Kidney (tissue), 14 donors: ENCODE data around the gene CD79A. TPM values are rescaled to one million over a fixed set of nuclear protein-coding genes. Genes with fewer than 3 reads are reported as not detected.

ENCODE experiments used
- DNase-seq, 5 donors: peaks; one replicate each; pipeline ENCODE4 v3.0.0-alpha.2; 2013 to 2020
- FAIRE-seq: peaks from 2 replicates; lab custom pipeline; 2012; peaks lifted over from hg19 to GRCh38; lab: Jason Lieb, UNC
- H3K27ac ChIP-seq, 2 donors: one replicate each; pipeline ENCODE4 v1.7.0; 2013; ENCODE audit warnings: low read depth in 2 of 2, low read length in 2 of 2, inconsistent platforms in 1 of 2
- H3K27me3 ChIP-seq: one replicate; pipeline ENCODE4 v1.7.1; 2013; ENCODE audit warnings: low read length, inconsistent platforms; ENCODE audit not compliant: control insufficient read depth, insufficient read depth
- H3K36me3 ChIP-seq, 3 donors: one replicate each; pipeline versions ENCODE4 v1.7.0 to v1.7.1; 2013; ENCODE audit warnings: low read length in 3 of 3, control low read depth in 1 of 3, inconsistent platforms in 1 of 3; ENCODE audit not compliant: insufficient read depth in 3 of 3, control insufficient read depth in 2 of 3
- H3K4me1 ChIP-seq, 3 donors: one replicate each; pipeline versions ENCODE4 v1.7.0 to v1.7.1; 2013; ENCODE audit warnings: low read length in 3 of 3, inconsistent platforms in 1 of 3, low read depth in 1 of 3; ENCODE audit not compliant: control insufficient read depth in 2 of 3, insufficient read depth in 2 of 3
- H3K4me3 ChIP-seq, 3 donors: one replicate each; pipeline versions ENCODE4 v1.7.0 to v1.8.1; 2013; ENCODE audit warnings: low read length in 3 of 3, control low read depth in 1 of 3, inconsistent platforms in 1 of 3
- H3K9ac ChIP-seq, 3 donors: one replicate each; pipeline versions ENCODE4 v1.7.0 to v1.7.1; 2013; ENCODE audit warnings: low read length in 3 of 3, control low read depth in 1 of 3, inconsistent platforms in 1 of 3
- H3K9me3 ChIP-seq, 3 donors: one replicate each; pipeline versions ENCODE4 v1.7.0 to v1.7.1; 2013; ENCODE audit warnings: low read length in 3 of 3, control low read depth in 1 of 3, inconsistent platforms in 1 of 3; ENCODE audit not compliant: control insufficient read depth in 2 of 3, insufficient read depth in 1 of 3
- intact Hi-C: fragments of 100-400 bp; cut with DNase I; formaldehyde crosslinking; loops from one replicate; pipeline ENCODE4 v1.11.1; 2022
- polyA plus RNA-seq: library from polyadenylated mRNA; stranded (reverse); fragments of 350-450 nt; fragmentation: Illumina TruSeq; extraction: RNeasy Lipid Tissue Mini Kit (QIAGEN cat#74804); gene quantifications from one replicate; pipeline ENCODE4 v1.2.3, GENCODE V29; 2014; ENCODE audit warnings: low read depth, low replicate concordance; ENCODE audit not compliant: insufficient read depth
- total RNA-seq: library from RNA; stranded (reverse); fragmentation: NEBNext Ultra II Directional; extraction: Animal tissue kit (Norgen Biotek cat#: 25700); gene quantifications from one replicate; pipeline ENCODE4 v1.2.1, GENCODE V29; 2021
- TF ChIP-seq, protein P1 (sequence below): IDR thresholded peaks from 3 replicates; pipeline ENCODE4 v1.5.1; 2012; ENCODE audit warnings: mild to moderate bottlenecking, moderate library complexity, borderline replicate concordance; ENCODE audit not compliant: insufficient read depth; ENCODE audit errors: extremely low read depth
- donor health status: control.
- donor health status: control.
- donor health status: control.
- donor health status: control.
- donor health status: control.
- donor health status: DM: yes; HTN: yes; CAD: no.
- donor health status: Normal renal cell carcinoma (clear cell type).

CD79A gene
- total and polyA plus RNA-seq, 2 donors from 2014 or later = 0.32 to 11.0 TPM

DNA sequence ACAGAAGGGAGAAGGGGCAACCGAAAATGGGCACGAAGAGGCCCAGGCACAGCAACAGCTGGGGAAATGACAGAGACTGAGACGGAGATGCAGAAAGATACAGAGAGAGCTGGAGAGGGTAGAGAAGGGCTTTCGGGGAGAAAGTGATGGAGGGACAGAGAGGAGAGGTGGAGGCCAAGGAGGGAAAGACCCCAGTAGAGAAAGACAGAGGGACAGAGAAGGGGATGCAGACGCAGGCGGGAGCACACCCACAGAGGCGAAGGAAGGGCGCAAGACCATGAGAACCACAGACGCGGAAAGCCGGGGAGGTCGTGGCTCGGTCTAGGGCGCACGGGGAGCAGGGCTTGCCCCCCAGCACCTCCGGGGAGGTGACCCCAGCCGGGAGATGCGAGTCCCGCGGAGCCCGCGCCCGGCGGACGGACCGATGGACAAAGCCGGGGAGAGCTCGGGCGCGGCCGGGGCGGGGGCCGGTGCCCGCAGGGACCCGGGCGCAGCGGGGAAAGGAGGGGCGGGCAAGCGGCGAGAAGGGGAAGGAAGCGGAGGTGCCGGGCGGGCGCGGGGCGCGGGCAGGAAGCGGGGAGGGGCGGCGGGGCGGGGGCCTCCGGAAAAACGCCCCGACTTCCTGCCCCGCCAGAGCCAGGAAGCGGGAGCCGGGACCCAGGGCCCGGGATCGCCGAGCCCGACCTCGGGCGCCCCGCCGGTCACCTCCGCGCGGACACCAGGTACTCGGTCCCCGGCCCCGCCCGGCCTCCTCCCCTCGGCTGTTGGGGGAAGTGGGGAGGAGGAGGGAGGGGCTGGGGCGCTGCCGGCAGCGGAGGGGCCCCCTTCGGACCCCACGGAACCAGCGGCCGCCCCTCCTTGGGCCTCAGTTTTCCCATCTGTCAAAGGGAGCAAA lies 5.7 kb downstream of the CD79A start, which contains the start of gene ARHGEF1:
Gene ARHGEF1, plus strand, starts transcription at position 617 of the 895 bp plus-strand sequence. CDS start 4,899 bp downstream, outside the sequence.
- Histone ChIP-seq H3K4me3 (peak within 1 kb of the TSS; percentile 80 to 99 (median 99)), H3K9ac (peak within 1 kb of the TSS; percentile 52 to 85 (median 78)), H3K36me3 (no peaks in the 10 kb centered on the region), H3K9me3 (no peaks in the 10 kb centered on the region), H3K4me1 (peaks cover 0 to 17% (median 6%) of the 10 kb centered on the region in 3 donors), H3K27me3 (no peaks in the 10 kb centered on the region), H3K27ac (peak within 1 kb of the TSS; percentile 71 to 74)
- no peak for FAIRE-seq
- TF ChIP-seq, protein P1, sequence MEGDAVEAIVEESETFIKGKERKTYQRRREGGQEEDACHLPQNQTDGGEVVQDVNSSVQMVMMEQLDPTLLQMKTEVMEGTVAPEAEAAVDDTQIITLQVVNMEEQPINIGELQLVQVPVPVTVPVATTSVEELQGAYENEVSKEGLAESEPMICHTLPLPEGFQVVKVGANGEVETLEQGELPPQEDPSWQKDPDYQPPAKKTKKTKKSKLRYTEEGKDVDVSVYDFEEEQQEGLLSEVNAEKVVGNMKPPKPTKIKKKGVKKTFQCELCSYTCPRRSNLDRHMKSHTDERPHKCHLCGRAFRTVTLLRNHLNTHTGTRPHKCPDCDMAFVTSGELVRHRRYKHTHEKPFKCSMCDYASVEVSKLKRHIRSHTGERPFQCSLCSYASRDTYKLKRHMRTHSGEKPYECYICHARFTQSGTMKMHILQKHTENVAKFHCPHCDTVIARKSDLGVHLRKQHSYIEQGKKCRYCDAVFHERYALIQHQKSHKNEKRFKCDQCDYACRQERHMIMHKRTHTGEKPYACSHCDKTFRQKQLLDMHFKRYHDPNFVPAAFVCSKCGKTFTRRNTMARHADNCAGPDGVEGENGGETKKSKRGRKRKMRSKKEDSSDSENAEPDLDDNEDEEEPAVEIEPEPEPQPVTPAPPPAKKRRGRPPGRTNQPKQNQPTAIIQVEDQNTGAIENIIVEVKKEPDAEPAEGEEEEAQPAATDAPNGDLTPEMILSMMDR = no peak
- intact Hi-C loops = no loop called here
- peak in 3 of 5 donors; percentile 18 to 91 (median 50) for DNase-seq

DNA sequence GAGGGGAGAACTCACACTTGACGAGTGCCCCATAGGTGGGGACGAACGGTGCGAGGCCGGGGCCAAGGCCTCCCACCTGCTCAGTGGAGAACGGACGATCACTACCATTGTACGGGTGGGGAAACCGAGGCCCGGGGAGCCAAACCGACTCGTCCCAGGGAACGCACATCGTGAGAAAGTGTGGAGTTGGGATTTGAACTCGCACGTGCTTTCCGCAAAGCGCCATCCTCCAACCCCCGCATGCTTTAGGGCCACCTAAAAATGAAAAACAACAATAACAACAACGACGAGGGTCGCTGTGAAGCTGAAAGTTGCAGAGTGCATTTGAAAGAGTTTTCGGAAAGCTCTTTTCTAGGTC lies 6.4 kb downstream of the CD79A start:
- no peak for DNase-seq
- FAIRE-seq = no peak
- TF ChIP-seq, protein P1 = no peak
- Histone ChIP-seq H3K4me3 (peak overlapping the region; percentile 80 to 99 (median 99)), H3K4me1 (peaks cover 0 to 17% (median 6%) of the 10 kb centered on the region in 3 donors), H3K36me3 (no peaks in the 10 kb centered on the region), H3K9ac (peak overlapping the region; percentile 52 to 85 (median 78)), H3K9me3 (no peaks in the 10 kb centered on the region), H3K27me3 (no peaks in the 10 kb centered on the region), H3K27ac (peak overlapping the region; percentile 71 to 74)
- intact Hi-C loops = no loop called here

DNA sequence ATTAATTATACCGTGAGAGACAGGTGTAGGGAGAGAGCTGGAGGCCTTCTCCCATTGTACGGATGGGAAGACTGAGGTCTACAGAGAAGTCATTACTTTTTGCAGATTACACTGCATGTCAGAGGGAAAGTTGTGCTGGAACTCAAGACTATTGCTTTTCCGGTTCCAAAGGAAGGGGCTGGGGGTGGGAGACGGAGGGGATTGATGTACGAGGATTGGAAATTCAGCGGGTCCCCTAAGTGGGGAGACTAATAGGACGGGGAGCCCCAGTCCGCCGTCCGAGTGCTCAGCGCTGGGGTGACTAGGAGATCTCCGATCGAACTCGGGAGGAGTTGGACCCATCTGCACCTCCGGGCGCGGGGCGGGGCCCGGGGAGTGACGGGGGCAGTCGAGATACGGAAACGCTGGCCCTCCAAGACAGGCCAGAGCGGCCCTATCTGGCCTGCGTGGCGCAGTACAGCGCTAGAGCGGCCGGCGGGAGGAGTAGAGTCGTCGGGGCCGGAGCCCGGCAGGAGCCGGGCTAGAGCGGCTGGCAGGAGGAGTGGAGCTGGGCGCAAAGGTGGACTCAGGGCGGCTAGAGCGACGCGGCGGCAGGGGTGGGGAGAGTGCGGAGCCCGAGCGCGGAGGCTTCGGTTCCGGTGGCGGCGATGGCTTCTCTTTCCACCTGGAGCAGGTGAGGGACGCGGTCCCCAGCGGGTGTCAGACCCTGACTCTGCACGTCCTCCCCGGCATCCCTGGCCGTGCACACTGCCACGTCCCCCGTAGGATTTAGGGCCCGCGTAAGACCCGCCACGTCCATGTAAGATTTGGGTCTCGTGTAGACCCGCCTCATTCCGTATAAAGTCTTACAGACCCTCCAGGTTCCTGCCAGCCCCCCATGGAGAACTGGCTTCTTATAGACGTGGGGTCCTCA lies 7.0 kb downstream of the CD79A start:
- Histone ChIP-seq H3K9ac (peak overlapping the region; percentile 76 to 92 (median 88)), H3K4me1 (peaks cover 0 to 17% (median 6%) of the 10 kb centered on the region in 3 donors), H3K27me3 (no peaks in the 10 kb centered on the region), H3K27ac (peak overlapping the region; percentile 48 to 74), H3K9me3 (no peaks in the 10 kb centered on the region), H3K36me3 (no peaks in the 10 kb centered on the region), H3K4me3 (peak overlapping the region; percentile 80 to 99 (median 99))
- DNase-seq (peak; percentile 94 to 99 (median 96)), FAIRE-seq (peak; percentile 45)
- intact Hi-C loops = no loop called here
- TF ChIP-seq, protein P1 = no peak
